Posterior cingulate gyrus (tissue), 11 donors: ENCODE results near the gene CRACDL.
A peak's percentile ranks its signal among the peaks of the same experiment; 100 is the strongest.

Experiments
- DNase-seq, 10 donors: peaks; one replicate each; pipeline versions ENCODE4 v3.0.0 to v3.0.0-alpha.2; 2020 to 2021; ENCODE audit warnings: mixed read lengths in 3 of 10
- intact Hi-C: fragments of 100-400 bp; cut with DNase I; formaldehyde crosslinking; loops from one replicate; pipeline ENCODE4 v1.15.1; 2023

The CRACDL gene

DNA sequence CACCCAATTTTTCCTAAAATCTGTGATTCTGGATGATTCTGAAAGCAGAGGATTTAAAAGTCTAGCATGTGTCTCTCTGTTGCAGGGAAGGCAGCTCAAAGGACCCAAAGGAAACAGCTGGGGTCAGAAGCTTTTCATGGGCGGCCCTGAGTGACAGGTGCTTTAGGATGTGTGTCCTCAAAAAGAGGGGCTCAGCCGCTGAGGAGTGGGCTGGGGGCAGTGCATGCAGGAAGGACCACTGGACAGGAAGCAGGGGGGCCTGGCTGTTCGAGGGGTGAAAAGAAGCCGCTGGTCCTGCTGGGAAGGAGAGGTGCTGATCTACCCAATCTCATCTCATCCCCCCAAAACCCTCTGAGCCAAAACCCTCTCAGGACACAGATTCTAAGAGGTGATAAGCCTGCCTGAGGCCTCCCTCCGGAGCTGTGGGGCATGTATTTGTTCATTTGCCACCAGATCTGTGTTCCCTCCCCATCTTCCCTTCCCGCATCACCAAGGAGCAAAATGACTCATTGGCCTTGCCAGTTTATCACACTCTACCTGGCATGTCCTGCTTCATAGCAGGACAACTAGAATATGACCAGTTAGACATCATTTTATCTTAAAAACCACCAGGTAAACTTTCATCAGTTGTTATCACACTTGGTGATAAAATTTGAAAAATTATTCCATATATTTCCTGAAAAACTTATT is 106.3 kb downstream of the CRACDL start:
- DNase-seq = peak in 1 of 10 donors; percentile 57
- intact Hi-C loops = no loop called here

DNA sequence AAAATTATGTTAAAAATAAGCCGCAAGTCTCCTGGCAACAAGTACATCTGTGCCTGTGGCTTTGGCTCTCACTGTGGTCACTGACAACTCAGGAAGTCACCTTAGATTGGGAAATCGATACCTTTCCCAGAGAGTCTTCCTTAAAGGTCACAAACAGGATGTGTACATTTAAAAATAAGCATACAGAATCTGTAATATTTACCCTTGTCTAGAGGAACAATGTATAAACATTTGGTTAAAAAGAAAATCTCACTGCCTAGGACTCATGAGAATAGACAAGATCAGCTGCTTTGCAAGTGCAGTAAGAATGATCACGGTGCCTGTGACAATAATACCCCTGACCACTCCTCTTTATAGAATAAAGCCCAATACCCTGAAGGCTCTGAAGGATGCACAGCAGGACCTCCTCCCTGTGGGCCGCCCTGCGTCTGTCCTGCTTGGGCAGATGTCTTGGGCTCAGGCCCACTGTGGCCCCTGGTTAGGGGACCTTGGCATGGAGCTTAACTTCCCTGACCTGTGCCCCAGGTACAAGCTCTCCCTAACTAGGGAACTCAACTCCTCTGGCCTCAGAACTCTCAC is 107.1 kb downstream of the CRACDL start:
- DNase-seq = peak in 1 of 10 donors; percentile 18

DNA sequence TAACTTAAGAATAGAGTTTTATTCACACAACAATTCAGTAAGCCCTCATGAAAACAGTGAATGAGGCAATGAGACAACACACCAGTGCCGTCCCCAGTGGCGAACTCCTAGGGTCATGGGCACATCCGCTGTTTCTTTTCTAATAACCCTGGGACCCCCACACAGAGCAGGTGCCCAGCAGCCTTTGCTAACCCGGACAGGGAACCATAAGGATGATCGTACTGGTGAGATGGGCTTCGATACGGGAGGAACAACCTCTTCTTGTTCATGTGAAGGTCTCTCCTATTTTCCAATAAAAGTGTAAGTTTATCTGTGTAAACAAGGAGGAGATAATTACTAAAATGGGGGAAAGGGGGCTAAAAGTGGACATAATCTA is 107.7 kb downstream of the CRACDL start:
- intact Hi-C loops = no loop called here

More for the DNA sequence above, 107.1 kb downstream of the CRACDL start:
- intact Hi-C loops = no loop called here

DNA sequence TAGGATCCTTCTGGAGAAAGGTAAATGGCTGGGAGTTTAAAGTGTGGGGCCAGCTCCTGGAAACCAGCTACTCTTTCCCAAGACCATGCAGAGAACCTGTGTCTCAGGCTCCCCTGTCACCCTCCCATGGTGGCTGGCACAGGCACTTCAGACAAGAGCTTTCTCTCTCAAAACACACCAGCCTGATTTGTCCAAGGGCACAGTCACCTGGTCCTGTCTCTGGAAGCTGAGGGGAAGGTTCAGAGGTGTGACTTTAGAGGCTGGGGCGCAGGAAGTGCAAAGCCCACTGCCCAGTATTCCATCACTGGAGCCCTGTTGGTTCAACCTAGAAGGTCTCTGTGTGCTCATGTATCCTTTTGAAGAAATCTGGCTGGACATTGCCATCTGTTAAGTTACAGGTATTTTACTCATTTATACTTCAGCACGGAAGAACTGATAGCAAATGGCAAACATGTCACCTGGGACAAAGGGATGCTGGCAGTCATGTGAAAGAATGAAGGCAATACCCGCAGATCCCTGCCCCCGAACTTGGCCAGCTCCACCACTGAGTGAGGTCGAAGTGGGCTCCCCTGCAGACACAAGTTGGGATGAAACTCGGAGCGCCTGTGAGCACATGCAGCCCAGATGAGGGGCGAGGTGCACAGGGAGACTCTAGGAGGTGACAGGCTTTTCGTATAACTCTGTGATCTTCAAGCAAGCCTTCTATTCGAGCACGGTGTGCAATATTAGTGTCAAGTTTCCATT is 108.2 kb downstream of the CRACDL start:
- DNase-seq = peak in 1 of 10 donors; percentile 49
- intact Hi-C loops = no loop called here

More for the DNA sequence above, 107.7 kb downstream of the CRACDL start:
- DNase-seq = peak in 1 of 10 donors; percentile 26

DNA sequence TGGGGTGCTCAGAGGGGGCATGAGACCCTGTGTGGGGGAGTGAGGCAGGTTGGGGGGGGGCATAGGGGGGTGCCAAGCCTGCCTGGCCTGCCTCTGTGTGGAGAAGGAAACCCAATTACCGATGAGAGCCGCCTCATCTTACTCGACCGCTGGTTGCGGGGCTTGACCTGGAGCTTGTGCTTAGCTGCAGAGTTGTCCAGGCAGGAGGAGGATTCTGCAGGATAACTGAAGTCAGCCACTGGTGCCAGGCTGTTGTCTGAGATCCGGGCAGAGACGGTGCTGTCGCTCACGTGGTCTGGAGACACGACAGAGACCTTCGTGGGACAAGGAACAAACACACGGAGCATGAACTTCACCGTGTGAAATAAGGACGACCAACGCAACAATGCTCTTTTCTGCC is 109.2 kb downstream of the CRACDL start:
- intact Hi-C loops = no loop called here
- DNase-seq = peak in 1 of 10 donors; percentile 77

DNA sequence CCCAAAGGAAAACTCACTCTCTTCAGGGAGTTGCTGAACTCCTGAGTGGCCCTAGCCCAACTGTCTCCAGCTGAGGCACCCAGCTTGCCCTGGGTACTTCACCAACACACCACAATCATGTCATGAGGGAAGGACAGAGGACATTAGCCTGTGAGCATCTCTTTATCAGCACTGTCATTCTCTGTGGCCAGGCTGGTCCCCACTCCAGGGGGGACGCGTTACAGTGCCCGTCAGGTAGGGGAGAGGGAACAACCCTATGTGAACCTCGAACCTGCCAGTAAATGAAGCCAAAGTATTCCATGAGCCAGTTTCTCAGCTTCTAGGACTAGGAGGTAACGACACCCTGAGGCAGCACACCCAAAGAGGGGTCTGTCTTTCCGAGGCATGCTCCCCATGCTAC is 110.2 kb downstream of the CRACDL start:
- intact Hi-C loops = no loop called here
- no peak for DNase-seq

DNA sequence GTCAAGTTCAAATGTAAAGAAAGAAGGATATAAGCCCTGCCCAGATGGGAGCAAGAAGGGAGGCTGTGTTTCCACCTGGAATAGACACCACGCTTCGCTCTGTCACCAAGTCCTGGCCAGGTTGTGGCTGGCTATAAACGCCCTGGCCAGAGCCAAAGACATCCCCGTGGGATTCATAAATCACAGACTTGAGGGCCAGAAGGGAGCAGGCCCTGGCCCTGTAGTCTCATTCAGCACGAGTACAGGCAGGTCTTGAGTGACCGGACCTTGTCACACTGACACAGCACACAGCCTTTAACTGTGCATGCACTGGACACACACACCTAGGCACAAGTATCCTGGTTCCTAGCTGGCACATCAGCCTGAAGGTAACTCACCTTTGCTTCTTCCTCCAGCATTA is 110.6 kb downstream of the CRACDL start:
- no peak for DNase-seq
- intact Hi-C loops = no loop called here

DNA sequence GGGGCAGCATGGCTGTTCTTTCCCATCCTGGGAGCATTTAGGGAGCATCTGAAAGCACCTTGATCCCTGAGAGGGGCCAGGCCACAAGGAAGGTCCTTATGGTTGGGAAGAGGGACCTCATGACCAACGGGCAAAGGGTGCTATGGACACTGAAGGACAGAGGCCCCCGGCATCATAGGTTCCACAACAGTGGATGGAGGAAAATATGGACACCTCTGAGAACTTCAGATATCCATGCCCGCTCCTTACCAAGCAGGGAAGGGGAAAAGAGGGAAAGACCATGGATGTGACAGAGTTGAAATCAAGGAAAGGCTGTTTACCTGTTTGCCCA is 111.0 kb downstream of the CRACDL start:
- intact Hi-C loops = no loop called here
- no peak for DNase-seq

DNA sequence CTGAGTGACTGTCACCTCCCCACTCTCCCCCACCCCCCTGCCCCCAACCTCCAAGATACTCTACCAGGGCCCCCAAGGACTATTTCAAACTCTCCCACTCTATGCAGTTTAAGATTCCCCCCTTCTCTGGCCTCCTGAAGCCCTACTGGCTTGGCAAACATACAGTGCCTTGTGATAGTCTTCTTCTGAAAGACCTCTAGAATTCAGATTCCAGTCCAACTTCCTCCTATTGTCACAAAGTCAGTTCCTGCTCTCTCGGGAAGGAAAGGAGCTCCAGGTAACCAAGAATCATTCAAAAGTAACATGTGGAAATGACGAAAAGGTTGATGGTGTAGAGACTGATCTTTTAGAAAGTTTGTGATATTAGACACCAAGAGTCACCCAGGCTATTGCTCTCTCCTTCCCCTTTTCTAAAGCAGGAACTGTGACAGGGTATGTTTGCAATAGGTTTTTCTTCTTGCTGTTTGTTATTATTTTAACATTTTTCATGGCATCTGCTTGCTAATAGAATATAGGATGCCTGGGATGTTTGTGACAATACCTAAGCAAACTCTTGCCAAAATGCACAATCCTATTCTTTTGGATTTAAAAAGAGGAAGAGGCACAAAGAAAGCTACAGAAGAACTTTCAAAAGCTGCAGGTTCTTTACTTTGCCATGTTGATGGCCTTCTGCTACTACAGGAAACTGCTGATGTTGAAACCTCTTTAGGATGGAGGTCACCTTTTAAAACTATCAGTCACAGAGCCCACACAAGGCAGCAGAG is 111.6 kb downstream of the CRACDL start:
- DNase-seq = no peak
- intact Hi-C loops = no loop called here

DNA sequence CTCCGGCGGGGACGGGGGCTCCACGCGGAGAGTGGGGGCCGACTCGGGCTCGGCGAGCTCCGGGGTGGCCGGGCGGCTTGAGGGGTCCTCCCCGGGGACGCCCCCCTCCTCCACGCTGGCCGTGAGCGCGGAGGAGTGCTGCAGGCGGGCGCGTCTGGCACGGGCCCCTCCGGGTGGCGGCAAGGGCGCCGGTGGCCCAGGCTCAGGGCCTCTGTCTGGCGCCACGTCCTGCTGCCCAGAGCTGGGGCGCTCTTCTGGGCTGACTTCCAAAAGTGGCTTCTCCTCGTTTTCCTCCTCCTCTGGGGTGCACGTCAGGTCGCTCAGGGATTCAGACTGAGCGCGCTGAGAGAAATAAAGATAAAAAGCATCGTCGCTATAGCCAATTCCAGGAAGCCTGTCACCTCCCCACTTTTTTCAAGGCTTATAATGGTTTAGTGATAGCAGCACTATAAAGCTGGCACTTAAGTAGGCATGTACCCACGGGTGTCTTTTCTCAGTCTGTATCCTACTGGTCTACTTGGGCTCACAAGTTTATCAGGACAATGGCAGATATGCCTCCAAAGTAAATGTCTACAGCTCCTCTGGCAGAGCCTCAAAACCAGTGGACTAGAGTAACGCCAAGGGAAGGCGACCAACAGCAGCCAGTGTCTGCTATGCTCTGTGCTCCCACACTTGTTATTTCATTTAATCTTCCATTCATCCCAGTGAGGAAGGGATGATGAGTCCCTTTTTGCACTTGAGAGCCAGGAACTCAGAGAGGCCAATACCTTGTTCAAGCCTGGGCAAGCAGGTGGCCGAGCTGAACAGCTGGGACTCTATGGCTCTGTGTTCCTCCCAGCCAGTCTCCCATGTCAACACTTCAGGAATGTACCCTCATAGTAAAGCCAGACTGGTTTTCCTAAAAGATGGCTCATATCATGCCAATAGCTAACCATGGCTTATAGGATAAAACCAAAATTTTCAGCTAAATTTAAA is 112.5 kb downstream of the CRACDL start:
- intact Hi-C loops = no loop called here
- DNase-seq = peak in 1 of 10 donors; percentile 80

DNA sequence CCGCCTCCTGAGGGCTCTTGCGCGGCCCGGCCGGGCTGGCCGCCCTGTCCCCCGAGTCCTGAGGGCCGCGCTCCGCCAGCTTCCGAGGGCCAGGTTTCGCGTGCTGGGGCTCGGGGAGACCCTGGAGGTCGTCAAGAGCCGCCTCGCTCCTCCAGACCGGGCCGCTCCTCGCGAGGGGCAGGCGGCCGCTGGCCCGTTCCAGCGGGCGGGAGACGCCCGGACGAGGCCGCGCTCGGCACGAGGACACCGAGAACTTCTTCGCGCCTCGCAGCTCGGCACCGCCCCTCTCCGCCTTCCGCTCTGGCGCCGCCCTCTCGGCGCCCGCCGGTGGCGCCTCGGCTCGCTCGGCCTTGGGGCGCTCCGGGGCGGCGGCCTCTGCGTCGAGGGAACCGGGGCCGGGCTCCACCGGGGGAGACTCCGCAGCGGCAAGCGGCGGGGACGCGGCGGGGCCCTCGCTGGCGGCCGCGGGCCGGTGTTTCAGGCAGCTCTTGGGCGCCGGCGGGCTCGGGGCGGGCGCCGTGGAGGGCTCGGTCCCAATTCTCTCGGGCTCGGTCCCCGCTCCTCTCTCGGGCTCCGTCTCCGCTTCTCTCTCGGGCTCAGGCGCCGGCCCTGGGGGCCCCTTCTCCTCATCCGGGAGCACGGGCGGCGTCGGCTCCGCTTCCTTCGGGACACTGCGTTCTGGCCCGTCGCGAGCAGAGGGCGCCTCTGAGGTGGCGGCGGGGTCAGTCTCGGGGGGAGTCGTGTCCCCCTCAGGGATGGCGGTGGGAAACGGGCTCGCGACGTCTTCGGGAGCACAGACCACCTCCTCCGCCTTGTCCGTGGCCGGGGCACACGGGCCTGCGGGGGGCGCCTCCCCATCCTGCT is 113.5 kb downstream of the CRACDL start:
- DNase-seq = peak in 6 of 10 donors; percentile 34 to 88 (median 58)

DNA sequence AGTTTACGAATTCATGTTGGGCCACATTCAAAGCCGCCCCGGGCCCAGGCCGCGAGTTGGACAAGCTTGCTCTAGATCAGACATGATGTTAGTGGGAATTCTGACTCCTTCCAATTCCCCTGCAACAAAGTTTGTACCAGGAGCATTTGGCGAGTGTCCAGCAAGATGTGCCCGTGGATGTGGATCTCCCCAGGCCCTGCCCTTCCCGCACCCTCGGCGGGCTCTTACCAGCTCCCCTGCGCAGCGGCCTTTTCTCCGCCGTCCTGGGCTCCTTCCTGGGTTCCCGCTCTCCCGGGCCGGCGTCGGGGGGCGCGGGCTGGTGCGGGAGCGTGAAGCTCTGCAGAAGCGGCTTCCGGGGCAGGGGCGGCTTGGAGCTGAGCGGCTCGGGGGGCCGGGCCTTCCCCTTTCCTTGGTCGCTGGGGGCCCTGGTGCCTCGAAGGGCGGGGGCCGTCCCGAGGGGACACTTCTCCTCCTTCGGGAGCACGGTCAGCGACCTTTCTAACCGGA is 114.3 kb downstream of the CRACDL start:
- DNase-seq = peak in 1 of 10 donors; percentile 72
- intact Hi-C loops = no loop called here

More for the DNA sequence above, 113.5 kb downstream of the CRACDL start:
- intact Hi-C loops = no loop called here

DNA sequence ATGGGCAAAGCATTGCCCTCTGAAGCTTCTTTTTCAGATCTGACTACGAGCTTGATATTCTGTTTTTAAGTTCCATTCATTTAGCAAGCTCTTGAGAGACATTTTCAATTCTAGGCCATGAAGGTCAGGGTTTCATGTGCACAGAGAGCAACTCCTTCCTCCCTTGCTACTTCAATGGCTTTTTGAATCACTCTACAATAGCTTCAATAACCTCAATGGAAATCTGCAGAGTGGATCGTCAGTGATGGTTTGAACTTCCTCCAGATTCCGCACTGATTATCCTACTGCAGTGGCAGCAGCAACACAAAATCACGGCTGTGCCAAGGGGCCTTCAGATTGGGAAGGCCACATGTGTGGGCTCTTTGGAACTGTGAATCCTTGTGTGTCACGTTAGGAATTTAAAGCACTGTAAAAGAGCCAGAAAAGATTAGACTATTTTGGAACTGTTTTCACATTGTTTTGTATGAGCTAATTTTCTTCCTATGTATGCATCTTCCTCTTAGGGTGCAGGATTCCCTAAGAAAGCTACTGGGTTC is 116.7 kb downstream of the CRACDL start:
- no peak for DNase-seq
- intact Hi-C loops = no loop called here

DNA sequence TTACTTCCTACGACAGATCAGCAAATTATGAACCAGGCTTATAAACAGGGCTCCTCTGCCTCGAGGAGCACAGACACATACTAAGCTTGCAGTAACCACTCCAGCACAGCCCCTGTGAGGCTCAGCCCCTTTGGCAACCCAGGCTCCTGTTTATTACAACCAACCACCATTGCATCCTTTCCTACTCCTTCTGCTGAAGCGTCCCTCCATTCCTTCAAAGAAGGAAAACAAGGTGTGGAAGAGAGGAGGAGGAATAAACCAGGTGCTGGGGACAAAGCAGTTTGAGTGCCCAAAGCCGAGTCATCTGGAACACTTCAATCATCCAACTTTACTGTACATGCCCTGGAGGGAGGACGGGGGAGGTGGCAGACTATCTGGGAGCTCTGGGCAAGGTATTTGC is 117.9 kb downstream of the CRACDL start:
- intact Hi-C loops = no loop called here
- DNase-seq = no peak

DNA sequence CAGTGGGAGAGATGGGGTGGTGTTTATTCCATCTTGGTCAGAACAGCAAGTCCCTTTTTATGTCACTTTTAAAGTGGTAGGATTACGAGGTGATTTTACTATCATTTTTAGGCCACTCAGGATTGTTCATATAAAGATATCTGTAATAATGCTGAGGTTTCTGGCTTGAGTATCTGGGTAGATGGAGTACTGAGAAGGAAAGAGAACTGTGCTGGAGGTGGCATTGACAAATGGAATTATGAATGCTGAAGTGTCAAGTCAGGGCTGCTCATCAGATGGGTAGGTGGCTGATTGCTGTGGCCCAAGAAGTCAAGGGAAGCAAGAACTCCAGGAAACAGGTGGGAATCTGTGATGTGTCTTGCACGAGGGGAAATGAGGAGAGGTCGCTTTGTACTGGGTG is 119.7 kb downstream of the CRACDL start:
- DNase-seq = no peak
- intact Hi-C loops = no loop called here

DNA sequence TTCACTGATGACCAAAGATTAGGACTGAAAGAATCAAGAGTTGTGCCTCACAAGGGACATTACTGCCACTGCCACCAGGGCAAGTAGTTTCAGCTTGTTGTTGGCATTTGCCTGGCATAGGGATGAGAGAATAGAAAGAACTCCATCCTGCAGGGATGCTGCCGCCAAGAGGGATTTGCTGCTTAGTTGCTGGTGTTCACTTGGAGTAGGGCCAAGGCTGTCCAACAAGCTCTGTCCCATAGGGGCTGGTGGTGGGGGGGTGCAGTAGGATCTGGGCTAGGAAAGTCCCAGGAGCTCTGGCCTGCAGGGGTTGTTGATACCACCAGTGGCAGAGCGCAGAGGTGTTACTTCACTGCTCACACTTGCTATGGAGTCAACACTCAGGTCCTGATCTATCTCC is 120.2 kb downstream of the CRACDL start:
- intact Hi-C loops = no loop called here
- no peak for DNase-seq

DNA sequence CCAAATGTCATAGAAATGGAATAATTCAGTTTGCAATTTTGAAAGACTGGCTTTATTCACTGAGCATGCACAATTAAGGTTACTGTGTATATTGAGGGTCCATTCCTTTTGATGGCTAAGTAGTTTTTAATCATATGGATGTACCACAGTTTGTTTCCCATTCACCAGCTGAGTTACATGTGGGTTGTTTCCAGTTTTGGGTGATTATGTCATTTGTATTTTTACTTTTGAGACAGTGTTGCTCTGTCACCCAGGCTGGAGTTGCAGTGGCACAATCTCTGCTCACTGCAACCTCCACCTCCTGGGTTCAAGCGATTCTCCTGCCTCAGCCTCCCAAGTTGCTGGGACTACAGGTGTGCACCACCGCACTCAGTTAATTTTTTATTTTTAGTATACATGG is 124.3 kb downstream of the CRACDL start:
- intact Hi-C loops = no loop called here
- DNase-seq = no peak

DNA sequence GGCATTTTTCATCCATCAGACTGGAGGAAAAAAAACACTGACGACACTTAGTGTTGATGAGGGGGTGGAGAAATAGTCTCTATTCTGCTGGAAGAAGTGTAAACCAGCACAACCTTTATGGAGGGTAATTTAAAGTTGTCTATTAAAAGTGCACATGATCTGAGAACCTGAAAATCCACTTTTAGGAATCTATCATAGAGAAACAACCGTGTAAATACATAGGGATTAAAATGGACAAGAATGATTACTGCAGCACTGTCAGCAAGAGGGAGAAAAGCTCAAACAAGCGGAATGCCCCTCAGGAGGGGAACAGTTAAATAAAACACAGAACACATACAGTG is 125.5 kb downstream of the CRACDL start:
- intact Hi-C loops = no loop called here
- DNase-seq = no peak
